ENCODE data around the gene SRRM4.

SRRM4 gene

DNA sequence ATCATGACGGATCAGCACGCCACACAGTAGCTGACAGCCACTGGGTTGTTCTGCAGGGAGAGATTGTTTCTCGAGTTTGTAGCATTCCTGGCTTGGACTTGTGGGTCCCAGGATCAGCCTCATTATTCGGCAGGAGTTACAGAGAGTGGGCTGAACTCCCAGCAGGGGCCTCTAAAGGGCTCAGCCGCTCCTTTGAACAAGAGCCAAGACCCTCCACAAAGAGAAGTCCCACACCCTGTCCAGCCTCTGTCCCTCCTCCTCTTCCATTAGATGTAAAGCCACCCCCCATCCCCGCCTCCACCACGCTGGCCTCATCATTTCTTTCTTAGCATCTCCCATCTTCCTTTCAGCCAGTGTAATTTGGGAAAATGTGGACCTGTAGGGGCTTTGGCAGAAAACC is 100.7 kb downstream of the SRRM4 start:
- no peak for FAIRE-seq
- TF ChIP-seq, protein P1, sequence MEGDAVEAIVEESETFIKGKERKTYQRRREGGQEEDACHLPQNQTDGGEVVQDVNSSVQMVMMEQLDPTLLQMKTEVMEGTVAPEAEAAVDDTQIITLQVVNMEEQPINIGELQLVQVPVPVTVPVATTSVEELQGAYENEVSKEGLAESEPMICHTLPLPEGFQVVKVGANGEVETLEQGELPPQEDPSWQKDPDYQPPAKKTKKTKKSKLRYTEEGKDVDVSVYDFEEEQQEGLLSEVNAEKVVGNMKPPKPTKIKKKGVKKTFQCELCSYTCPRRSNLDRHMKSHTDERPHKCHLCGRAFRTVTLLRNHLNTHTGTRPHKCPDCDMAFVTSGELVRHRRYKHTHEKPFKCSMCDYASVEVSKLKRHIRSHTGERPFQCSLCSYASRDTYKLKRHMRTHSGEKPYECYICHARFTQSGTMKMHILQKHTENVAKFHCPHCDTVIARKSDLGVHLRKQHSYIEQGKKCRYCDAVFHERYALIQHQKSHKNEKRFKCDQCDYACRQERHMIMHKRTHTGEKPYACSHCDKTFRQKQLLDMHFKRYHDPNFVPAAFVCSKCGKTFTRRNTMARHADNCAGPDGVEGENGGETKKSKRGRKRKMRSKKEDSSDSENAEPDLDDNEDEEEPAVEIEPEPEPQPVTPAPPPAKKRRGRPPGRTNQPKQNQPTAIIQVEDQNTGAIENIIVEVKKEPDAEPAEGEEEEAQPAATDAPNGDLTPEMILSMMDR (IDR thresholded peaks at IDR 0.05; ENCODE audit: insufficient read depth, missing control alignments): no peak
- DNase-seq (ENCODE audit: insufficient read length, low spot score): no peak

GRCh38 chr12:119082496-119082895 is 101.2 kb downstream of the SRRM4 start:
- TF ChIP-seq, protein P1 (IDR thresholded peaks at IDR 0.05; ENCODE audit: insufficient read depth, missing control alignments): no peak
- DNase-seq (ENCODE audit: insufficient read length, low spot score): no peak
- FAIRE-seq: no peak

GRCh38 chr12:119088685-119089379 is 107.5 kb downstream of the SRRM4 start:
- FAIRE-seq: no peak
- TF ChIP-seq, protein P1 (IDR thresholded peaks at IDR 0.05; ENCODE audit: insufficient read depth, missing control alignments): no peak

GRCh38 chr12:119089380-119090013 is 108.2 kb downstream of the SRRM4 start:
- TF ChIP-seq, protein P1 (IDR thresholded peaks at IDR 0.05; ENCODE audit: insufficient read depth, missing control alignments): no peak
- FAIRE-seq (no peak), DNase-seq (ENCODE audit: insufficient read length, low spot score) (no peak)

More at GRCh38 chr12:119088685-119089379, 107.5 kb downstream of the SRRM4 start:
- no peak for DNase-seq (ENCODE audit: insufficient read length, low spot score)

- no peak for FAIRE-seq
- TF ChIP-seq, protein P1 (IDR thresholded peaks at IDR 0.05; ENCODE audit: insufficient read depth, missing control alignments): no peak
- DNase-seq (ENCODE audit: insufficient read length, low spot score): no peak
Observed at GRCh38 chr12:119090276-119090675, 108.9 kb downstream of the SRRM4 start.

DNA sequence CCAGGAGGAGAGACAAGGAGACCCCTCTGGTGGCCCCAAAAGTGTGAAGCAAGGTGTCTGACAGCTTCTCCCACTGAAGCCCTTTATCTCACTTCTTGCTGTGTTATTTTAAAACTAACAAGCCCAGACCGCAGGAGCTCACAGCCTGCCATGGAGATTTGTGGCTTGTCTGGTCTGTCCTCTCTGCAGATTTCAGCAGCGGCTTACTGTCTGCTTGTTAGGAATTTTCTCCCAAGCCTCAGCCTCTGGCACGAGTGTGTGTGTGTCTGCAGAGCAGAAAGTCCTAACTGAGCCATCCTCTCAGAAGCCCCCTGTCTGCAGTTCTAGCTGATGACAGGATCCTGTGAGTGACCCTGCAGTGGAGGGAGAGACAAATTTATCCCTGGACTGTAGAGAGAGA is 109.5 kb downstream of the SRRM4 start:
- FAIRE-seq: no peak
- no peak for DNase-seq (ENCODE audit: insufficient read length, low spot score)
- TF ChIP-seq, protein P1 (IDR thresholded peaks at IDR 0.05; ENCODE audit: insufficient read depth, missing control alignments): no peak

Data from D721Med (cell line).